ENCODE measurements around the gene DRC7. TPM values are rescaled to one million over a fixed set of nuclear protein-coding genes. Genes with fewer than 3 reads are reported as not detected.

Gene DRC7
- total RNA-seq, 1 donor from 2014 or later: not detected

- H3K9me3 ChIP-seq: no peaks in the 10 kb centered on the region
- peaks cover 11% of the 10 kb centered on the region for H3K4me1 ChIP-seq
- DNase-seq (ENCODE audit: extremely low spot score in 2 of 2): no peak
- no peaks in the 10 kb centered on the region for H3K27me3 ChIP-seq
- intact Hi-C loops (cut with DNase I): loop anchor here (10.0 kb wide), 1 partner anchor 394 kb away; the partner anchor contains the start of gene CFAP20
- H3K36me3 ChIP-seq: no peaks in the 10 kb centered on the region
- no peak overlapping the region for H3K4me3 ChIP-seq
- H3K27ac ChIP-seq: no peak overlapping the region
- TF ChIP-seq POLR2A (IDR thresholded peaks at IDR 0.05) (no peak), POLR2AphosphoS5 (IDR thresholded peaks at IDR 0.05; ENCODE audit: insufficient read depth in 1 of 2, low read depth in 1 of 2) (no peak), CTCF (IDR thresholded peaks at IDR 0.05) (no peak)
These were observed 36.4 kb downstream of the DRC7 start for GRCh38 chr16:57730771-57731730.

GRCh38 chr16:57732037-57732436, 37.4 kb downstream of the DRC7 start:
- no peaks in the 10 kb centered on the region for H3K27me3 ChIP-seq
- no peak overlapping the region for H3K4me3 ChIP-seq
- DNase-seq (ENCODE audit: extremely low spot score in 2 of 2): no peak
- no peaks in the 10 kb centered on the region for H3K9me3 ChIP-seq
- no peak overlapping the region for H3K27ac ChIP-seq
- H3K4me1 ChIP-seq: peaks cover 21% of the 10 kb centered on the region
- H3K36me3 ChIP-seq: no peaks in the 10 kb centered on the region
- TF ChIP-seq CTCF (IDR thresholded peaks at IDR 0.05): no peak
- no peak for TF ChIP-seq POLR2A (IDR thresholded peaks at IDR 0.05)
- TF ChIP-seq POLR2AphosphoS5 (IDR thresholded peaks at IDR 0.05; ENCODE audit: insufficient read depth in 1 of 2, low read depth in 1 of 2): no peak
- intact Hi-C loops (cut with DNase I): loop anchor here (10.0 kb wide), 1 partner anchor 393 kb away; the partner anchor contains the start of gene CFAP20

DNA sequence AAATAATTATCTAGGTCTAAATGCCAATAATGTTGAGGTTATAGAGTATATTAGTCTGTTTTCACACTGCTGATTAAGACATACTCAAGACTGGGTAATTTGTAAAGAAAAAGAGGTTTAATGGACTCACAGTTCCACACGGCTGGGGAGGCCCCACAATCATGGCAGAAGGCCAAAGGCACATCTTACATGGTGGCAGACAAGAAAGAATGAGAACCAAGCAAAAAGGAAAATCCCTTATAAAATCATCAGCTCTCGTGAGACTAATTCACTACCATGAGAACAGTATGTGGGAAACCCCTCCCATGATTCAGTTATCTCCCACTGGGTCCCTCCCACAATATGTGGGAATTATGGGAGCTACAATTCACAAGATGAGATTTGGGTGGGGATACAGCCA, 38.1 kb downstream of the DRC7 start:
- DNase-seq (ENCODE audit: extremely low spot score in 2 of 2): no peak
- intact Hi-C loops (cut with DNase I): loop anchor here (10.0 kb wide), 1 partner anchor 392 kb away; the partner anchor contains the start of gene CFAP20
- H3K4me1 ChIP-seq: peaks cover 28% of the 10 kb centered on the region
- no peaks in the 10 kb centered on the region for H3K9me3 ChIP-seq
- no peaks in the 10 kb centered on the region for H3K27me3 ChIP-seq
- no peak overlapping the region for H3K27ac ChIP-seq
- TF ChIP-seq POLR2A (IDR thresholded peaks at IDR 0.05) (no peak), POLR2AphosphoS5 (IDR thresholded peaks at IDR 0.05; ENCODE audit: insufficient read depth in 1 of 2, low read depth in 1 of 2) (no peak), CTCF (IDR thresholded peaks at IDR 0.05) (no peak)
- no peak overlapping the region for H3K4me3 ChIP-seq
- H3K36me3 ChIP-seq: no peaks in the 10 kb centered on the region

GRCh38 chr16:57734308-57734924, 39.8 kb downstream of the DRC7 start:
- intact Hi-C loops (cut with DNase I): loop anchor here (10.0 kb wide), 1 partner anchor 390 kb away; the partner anchor contains the start of gene CFAP20
- H3K4me1 ChIP-seq: peaks cover 35% of the 10 kb centered on the region
- H3K36me3 ChIP-seq: peaks cover 0 to 4% of the 10 kb centered on the region in 2 donors
- H3K27ac ChIP-seq: peak overlapping the region; percentile 77
- H3K9me3 ChIP-seq: no peaks in the 10 kb centered on the region
- H3K27me3 ChIP-seq: no peaks in the 10 kb centered on the region
- DNase-seq (ENCODE audit: extremely low spot score in 2 of 2): no peak
- TF ChIP-seq POLR2A (IDR thresholded peaks at IDR 0.05) (no peak), POLR2AphosphoS5 (IDR thresholded peaks at IDR 0.05; ENCODE audit: insufficient read depth in 1 of 2, low read depth in 1 of 2) (no peak), CTCF (IDR thresholded peaks at IDR 0.05) (no peak)
- peak overlapping the region; percentile 91 to 93 for H3K4me3 ChIP-seq
